ENCODE measurements around the gene CLCN7.

Gene CLCN7

GRCh38 chr16:1502092-1503004 is 27.5 kb upstream of the CLCN7 start:
- DNase-seq = no peak

DNA sequence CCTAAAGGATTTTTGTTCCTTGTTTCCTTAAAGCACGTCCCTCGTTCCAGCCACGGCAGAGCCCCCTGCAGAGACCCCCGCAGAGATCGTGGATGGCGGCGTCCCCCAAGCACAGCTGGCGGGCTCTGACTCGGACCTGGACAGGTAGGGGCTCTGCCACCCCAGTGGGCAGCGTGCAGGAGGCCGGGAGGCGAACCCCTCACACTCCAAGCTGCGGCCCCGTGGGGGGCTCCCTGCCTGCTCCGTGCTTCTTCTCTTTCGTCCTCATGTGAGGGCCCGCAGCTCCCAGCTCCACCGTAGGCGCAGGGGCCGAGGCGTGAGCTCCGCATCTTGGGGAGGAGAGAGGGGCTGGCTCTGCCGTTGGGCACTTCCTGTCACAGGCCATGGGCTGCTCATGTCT is 26.8 kb upstream of the CLCN7 start:
- DNase-seq = no peak

DNA sequence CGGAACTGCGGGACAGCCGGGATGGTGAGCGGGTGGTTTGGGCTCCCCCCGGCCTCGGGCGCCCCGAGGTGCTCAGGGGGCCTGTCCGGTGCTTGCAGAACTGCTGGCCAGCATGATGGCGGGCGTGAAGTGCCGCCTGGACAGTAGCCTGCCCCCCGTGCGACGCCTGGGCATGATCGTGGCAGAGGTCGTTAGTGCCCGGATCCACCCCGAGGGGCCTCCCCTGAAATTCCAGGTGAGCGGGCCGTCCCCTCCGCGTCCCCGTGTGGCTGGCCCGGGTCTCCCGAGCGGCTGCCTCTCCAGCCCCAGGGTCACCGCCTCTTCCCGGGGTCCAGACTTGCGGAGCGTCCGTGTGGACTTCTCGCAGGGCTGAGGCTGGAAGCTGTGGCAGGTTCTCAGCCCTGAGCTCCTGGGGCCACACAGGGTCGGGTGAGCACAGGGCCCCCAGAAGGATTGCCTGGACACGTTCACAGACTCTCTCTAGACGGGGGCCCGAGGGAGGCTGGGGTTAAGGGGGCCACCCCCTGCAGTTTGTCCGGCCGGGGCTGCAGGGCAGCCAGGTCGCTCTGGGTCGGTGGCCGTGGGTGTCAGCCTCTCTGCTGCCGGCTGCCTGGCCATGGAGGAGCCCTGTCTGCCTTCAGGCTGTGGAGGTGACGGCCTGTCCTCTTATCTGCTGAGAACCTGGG is 25.8 kb upstream of the CLCN7 start:
- no peak for DNase-seq

DNA sequence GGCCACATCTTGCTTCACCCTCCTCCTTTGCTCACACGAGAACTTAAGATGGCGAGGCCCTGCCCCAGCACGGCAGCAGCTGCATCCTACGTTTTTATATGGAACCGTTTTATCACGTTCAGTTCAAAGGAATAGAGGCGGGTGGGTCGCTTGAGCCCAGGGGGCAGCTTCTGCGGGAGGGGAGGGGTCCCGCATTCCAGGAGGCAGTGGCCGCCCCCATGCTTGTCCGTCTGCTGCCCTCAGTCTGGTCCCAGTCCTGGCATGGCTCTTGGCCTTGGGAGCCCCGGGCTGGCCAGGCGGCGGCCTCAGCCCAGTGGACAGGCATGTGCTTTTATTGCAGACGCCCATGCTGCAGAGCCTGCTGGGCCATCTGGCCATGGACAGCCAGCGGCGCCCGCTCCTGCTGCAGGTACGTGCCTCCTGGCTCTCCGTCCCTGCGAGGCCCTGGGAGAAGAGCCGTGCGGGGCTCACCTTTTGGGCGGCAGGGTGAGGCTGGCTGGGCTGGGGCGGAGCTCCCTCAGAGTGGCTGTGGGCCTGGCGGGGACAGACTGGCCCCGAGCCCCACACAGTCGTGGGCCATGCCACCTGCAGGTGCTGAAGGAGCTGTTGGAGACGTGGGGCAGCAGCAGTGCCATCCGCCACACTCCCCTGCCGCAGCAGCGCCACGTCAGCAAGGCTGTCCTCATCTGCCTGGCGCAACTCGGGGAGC is 25.1 kb upstream of the CLCN7 start:
- no peak for DNase-seq

- no peak for DNase-seq
Measured at GRCh38 chr16:1498899-1499676, 24.3 kb upstream of the CLCN7 start.

DNA sequence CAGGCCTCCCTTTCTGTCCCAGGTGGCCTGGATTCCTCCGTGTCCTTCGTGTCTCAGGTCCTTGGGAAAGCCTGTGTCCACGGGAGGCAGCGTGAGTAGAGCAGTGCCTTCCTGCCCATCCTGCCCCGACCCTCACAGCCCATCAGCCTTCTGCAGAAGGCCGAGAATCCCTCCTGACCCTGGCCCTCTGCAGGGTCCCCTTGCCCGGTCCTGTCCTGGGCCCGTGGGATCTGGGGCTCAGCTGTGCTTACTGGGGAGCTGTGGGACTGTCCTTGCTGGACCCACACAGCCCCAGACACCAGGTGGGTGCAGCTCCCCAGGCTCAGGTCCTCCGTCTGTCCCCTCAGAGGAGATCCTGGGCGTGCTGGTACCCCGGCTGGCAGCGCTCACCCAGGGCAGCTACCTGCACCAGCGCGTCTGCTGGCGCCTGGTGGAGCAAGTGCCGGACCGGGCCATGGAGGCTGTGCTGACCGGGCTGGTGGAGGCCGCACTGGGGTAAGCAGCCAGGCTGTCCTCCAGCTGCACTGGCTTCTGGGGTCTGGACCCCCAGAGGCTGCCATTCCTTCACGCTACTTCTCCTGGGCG is 22.3 kb upstream of the CLCN7 start:
- no peak for DNase-seq

GRCh38 chr16:1496464-1496863 is 21.6 kb upstream of the CLCN7 start:
- DNase-seq = no peak

DNA sequence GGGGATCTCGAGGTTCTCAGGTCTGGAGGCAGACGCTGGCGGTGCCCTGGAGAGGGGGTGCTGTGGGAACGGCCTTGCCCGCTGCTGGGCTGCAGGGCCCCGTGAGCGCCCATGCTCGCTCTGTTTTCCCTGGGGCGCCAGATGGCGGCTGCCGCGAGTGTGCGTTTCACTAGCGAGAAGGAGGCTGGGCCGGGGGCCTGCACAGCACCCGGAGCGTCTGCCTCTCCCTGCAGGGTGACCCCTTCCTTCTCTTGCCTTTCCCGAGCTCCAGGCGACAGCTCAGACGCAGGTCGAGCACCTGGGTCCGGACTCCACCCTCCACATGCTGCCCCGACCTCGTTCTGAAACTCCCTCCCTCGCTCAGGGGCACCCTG is 21.0 kb upstream of the CLCN7 start:
- no peak for DNase-seq

DNA sequence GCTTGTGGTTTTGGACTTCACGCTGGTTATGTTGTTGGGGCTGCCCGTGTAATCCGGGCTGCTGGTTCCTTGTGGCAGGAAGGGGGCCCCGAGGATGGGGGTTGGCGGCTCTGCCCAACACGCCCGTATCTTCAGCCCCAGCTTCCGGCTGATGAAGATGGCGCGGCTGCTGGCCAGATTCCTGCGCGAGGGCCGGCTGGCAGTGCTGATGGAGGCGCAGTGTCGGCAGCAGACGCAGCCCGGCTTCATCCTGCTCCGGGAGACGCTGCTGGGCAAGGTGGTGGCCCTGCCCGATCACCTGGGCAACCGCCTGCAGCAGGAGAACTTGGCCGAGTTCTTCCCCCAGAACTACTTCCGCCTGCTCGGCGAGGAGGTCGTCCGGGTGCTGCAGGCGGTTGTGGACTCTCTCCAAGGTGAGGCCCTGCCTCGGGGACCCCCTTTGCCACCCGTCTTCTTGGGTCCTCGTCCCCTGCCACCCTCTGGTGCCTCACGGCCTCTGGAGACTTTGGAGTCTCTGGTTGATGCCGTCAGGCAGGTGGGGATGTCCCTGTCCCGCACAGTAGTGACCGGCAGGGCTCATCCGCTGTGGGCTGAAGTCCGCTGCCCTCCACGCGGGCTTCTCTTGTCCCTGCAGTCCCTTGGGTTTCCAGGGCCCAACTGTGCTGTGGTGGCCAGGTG is 20.5 kb upstream of the CLCN7 start:
- DNase-seq = no peak

DNA sequence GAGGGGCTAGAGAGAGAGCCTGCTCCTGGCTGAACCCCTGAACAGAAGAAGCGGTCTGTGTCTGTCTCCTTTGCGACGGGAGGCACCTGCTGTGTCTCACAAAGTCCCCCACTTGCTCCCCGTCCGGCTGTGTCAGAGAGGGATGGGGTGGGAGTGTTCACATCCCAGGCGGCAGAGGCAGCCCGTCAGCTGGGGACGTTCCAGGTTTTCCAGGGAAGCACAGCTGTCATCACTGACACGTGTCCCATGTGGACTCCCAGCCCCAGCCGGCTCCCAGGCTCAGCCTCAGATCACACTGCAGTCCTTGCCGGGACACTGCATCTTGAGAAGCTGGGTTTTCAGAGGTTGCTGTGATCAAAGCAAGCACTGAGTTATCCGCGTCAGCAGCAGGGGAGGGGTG is 19.9 kb upstream of the CLCN7 start:
- DNase-seq = no peak

DNA sequence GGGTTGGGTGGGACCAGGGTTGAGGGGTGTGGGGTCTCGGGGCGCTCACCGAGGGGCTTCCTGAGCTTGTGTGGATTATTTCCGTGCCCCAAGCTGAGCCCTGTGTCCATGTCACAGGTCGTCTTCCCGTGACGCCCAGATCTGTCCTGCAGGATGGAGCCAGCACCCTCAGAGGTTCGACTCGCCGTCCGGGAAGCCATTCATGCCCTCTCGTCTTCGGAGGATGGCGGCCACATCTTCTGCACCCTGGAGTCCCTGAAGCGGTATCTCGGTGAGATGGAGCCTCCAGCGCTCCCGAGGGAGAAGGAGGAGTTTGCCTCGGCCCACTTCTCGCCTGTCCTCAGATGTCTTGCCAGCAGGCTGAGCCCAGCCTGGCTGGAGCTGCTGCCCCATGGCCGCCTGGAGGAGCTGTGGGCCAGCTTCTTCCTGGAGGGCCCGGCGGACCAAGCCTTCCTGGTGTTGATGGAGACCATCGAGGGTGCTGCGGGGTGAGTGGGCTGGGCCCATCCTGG is 19.4 kb upstream of the CLCN7 start:
- DNase-seq = no peak

DNA sequence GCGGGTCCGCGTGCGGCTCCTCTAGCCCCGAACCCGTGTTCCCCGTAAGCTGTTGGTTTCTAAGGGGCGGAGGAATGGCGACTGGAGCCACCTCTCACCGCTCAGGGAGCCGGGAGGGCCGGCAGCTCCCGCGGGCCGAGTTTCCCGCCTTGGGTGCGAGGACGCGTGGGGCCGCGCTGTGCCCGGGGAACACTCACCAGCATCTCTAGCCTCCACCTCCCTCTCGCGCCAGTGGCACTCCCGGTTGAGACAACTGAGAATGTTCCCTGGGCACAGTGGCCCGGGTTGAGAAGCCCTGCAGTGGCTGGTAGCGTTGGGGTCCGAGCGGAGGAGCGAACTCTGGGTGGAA is 18.9 kb upstream of the CLCN7 start:
- no peak for DNase-seq

DNA sequence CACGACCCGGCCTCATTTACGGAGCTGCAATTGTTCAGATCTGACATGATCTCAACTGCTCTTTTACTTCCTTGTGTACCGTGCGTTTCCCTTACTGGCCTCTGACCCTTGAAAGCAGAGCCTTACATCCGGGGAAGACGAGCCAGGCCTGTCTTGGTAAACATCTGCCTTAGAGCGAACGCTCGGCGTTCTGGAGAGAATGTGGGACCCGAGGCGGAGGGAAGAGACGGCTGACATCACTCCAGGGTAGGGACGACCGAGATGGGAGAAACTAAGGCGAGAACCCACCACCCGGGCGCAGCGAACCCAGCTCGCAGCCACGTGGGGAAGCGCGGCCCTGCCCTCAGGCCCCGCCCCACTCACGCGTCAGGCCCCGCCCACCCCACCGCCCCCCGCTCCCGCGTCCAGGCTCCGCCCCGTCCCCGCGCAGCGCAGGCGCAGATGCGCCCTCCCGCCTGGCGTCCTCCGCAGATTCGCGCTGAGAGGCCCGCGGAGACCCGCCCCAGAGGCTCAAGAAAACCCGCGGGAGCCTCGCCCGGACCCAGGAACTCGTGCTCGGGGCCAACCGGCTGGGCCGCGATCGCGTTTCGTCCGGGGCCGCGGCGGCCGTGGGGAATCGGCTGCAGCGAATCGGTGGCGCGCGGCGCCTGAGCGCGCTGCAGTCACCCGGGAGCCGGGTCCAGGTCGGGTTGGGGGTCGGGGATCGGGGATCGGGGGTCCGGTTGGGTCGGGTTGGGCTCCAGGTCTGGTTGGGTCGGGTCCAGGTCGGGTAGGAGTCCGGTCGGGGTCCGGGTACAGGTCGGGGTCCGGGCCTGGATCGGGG is 18.3 kb upstream of the CLCN7 start, which contains the start of gene TELO2:
TSS of gene TELO2 (plus strand) at position 438 of the 823 bp plus-strand sequence. CDS start 922 bp downstream, outside the sequence.
- DNase-seq = peak; percentile 83 to 90

DNA sequence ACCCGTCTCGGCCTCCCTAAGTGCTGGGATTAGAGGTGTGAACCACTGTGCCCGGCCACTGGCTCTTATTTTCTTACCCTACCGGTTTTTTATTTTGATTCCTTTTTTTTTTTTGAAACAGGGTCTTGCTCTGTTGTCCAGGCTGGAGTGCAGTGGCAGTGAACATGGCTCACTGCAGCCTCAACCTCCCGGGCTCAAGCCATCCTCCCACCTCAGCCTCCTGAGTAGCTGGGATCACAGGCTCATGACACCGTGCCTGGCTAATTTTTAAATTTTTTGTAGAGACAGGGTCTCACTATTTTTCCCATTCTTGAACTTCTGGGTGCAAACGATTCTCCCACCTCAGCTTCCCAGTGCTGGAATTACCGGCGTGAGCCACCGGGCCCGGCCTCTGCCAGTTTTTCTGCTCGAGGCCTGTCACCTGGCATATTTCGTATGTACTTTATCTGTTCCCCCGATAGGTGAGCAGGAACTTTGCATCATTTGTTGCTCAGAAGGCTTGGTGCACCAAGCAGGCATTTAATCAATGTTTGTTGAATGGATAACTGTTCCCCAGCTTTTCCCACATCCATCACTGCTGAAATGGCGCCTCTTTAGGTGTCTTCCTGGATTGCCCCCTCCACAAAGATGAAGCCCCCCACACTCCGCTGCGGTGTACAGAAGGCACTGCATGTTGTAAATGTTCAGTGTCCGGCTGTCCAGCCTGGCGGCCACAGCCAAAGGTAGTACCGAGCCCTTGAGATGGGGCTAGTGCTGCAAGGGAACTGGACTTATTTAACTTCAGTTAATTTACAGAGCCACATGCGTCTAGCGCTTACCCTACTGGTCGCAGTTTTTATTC is 17.5 kb upstream of the CLCN7 start:
- no peak for DNase-seq

GRCh38 chr16:1491327-1491726 is 16.5 kb upstream of the CLCN7 start:
- no peak for DNase-seq

DNA sequence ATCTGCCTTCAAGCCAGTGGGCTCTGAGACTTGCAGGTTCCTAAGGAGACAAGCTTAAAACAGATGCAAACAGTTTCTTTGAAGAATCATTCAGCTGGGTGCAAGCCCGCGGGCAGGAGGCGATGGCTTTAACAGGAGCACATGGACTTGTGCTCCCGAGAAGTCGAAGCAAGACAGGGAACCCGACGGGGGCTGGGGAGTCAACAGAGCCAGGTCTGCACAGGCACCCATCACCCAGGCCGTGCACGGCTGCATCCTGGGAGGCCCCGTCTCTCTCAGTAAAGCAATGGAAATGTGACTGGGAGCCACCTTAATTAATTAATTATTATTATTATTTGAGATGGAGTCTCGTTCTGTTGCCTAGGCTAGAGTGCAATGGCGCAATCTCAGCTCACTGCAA is 14.2 kb upstream of the CLCN7 start:
- no peak for DNase-seq

GRCh38 chr16:1488619-1489018 is 13.8 kb upstream of the CLCN7 start, which contains the start of gene PTX4:
Gene PTX4, minus strand, starts transcription at chr16:1488944. Its CDS starts 35 bp downstream, at chr16:1488909.
- no peak for DNase-seq

DNA sequence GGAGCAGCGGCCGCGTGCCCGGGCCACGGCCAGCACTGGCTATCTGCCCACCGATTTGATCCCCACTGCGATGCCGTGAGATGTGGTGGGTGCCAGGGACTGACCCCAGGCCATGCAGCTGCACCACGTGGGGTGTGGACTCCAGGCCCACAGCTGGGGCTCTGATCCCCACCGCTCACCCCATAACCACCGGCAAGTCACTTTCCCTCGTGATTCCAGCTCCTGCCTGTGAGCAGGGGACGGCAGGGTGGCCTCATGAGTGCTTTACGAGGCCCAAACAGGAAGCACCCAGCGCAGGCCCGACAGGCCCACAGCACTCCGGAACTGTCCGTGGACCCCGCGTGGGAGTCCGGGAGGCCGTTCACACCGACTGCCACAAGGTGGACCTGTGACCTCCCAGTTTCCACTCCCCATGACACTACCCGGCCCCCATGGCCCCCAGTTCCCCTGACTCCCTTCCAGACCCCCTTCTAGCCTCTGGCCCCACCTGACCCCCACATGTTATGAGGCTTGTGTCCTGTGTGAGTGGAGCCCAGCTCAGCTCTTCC is 13.3 kb upstream of the CLCN7 start:
- DNase-seq = no peak

- DNase-seq = no peak
Measured at GRCh38 chr16:1487395-1488053, 12.7 kb upstream of the CLCN7 start.

All from CD4-positive, alpha-beta T cell treated with Interleukin-1 beta for 1 hour (primary cell).